K562 (cell line): Measurements from ENCODE around the gene OTUD5. TPM values are rescaled to one million over a fixed set of nuclear protein-coding genes. Genes with fewer than 3 reads are reported as not detected.

Experiments used
- BMI1 ChIP-seq: fragments of 150-350 bp; IDR thresholded peaks from 2 replicates; pipeline ENCODE4 v1.6.1; 2014; ENCODE audit warnings: low read length
- CGGBP1 ChIP-seq: fragments of 250-450 bp; sonication (Bioruptor Pico); IDR thresholded peaks from 2 replicates; pipeline ENCODE4 v1.9.0; 2021; ENCODE audit warnings: mild to moderate bottlenecking
- E2F4 ChIP-seq: sonication (generic); formaldehyde crosslinking; IDR thresholded peaks from 2 replicates; pipeline ENCODE4 v1.8.0; 2022; ENCODE audit warnings: mild to moderate bottlenecking, low read depth, missing genetic modification reagents
- ELK1 ChIP-seq: sonication (generic); formaldehyde crosslinking; IDR thresholded peaks from 2 replicates; pipeline ENCODE4 v1.8.1; 2022; ENCODE audit warnings: missing genetic modification reagents
- ELK3 ChIP-seq: fragments of 450-650 bp; formaldehyde crosslinking; IDR thresholded peaks from 2 replicates; pipeline ENCODE4 v1.4.0; 2020; ENCODE audit warnings: mild to moderate bottlenecking
- IFI16 ChIP-seq: fragments of 250-450 bp; sonication (Bioruptor Pico); IDR thresholded peaks from 2 replicates; pipeline ENCODE4 v2.1.2; 2022; ENCODE audit warnings: mild to moderate bottlenecking, inconsistent platforms
- MAFK ChIP-seq: IDR thresholded peaks from 2 replicates; pipeline ENCODE4 v1.6.1; 2011; ENCODE audit warnings: low read length, improper control_type of control experiment
- MBD2 ChIP-seq: sonication (generic); IDR thresholded peaks from 2 replicates; pipeline ENCODE4 v1.6.1; 2016; ENCODE audit warnings: low read depth, borderline replicate concordance
- SMARCC2 ChIP-seq: fragments of 450-650 bp; IDR thresholded peaks from 2 replicates; pipeline ENCODE4 v1.6.1; 2017; ENCODE audit warnings: antibody characterized with exemption, moderate library complexity, mild to moderate bottlenecking, low read depth
- TBL1XR1 ChIP-seq, 2 experiments: IDR thresholded peaks; 2 replicates each; pipeline ENCODE4 v1.6.1; 2012; ENCODE audit warnings: improper control_type of control experiment in 2 of 2, low read length in 2 of 2, mild to moderate bottlenecking in 1 of 2
- TCF3 ChIP-seq: sonication (generic); formaldehyde crosslinking; IDR thresholded peaks from 2 replicates; pipeline ENCODE4 v1.4.0; 2020; ENCODE audit warnings: mild to moderate bottlenecking, missing genetic modification reagents
- ZBTB40 ChIP-seq, 2 experiments: fragments of 450-650 bp in 1 of 2; sonication (generic) in 1 of 2; formaldehyde crosslinking in 1 of 2; IDR thresholded peaks; 2 replicates each; pipeline versions ENCODE4 v1.7.1 to v1.9.0; 2016 to 2022; ENCODE audit warnings: inconsistent platforms in 1 of 2, mild to moderate bottlenecking in 1 of 2, missing genetic modification reagents in 1 of 2
- ZEB2 ChIP-seq: fragments of 450-650 bp; IDR thresholded peaks from 2 replicates; pipeline ENCODE4 v1.6.1; 2016
- ZNF3 ChIP-seq: fragments of 250-450 bp; sonication (Bioruptor Pico); IDR thresholded peaks from 2 replicates; pipeline ENCODE4 v1.5.0; 2021; ENCODE audit warnings: mild to moderate bottlenecking, moderate library complexity
- ZNF311 ChIP-seq: fragments of 250-450 bp; sonication (Bioruptor Pico); IDR thresholded peaks from 2 replicates; pipeline ENCODE4 v1.4.0; 2020; ENCODE audit warnings: mild to moderate bottlenecking, moderate library complexity
- polyA plus RNA-seq, 8 experiments: library from polyadenylated mRNA; depleted of rRNA in 4 of 8; stranded (reverse) in 5 of 8; unstranded in 3 of 8; fragments of >200 nt; fragmentation: Nextera tagmentation in 2 of 8; fragmentation: Illumina TruSeq in 1 of 8; extraction: Ambion mirVana in 2 of 8; extraction: Trizol in 1 of 8; gene quantifications; 2 replicates each; pipeline versions ENCODE4 v1.2.1 to v1.2.3, GENCODE V29; 2011 to 2014; ENCODE audit warnings: inconsistent platforms in 1 of 8, missing spikeins in 1 of 8
- total RNA-seq, 7 experiments: library from RNA; depleted of rRNA in 6 of 7; stranded (reverse); fragments of >200 nt in 6 of 7; fragmentation: Illumina TruSeq in 2 of 7; extraction: Trizol in 2 of 7; gene quantifications; 2 replicates each; pipeline versions ENCODE4 v1.2.1 to v1.2.3, GENCODE V29; 2011 to 2021; ENCODE audit warnings: low replicate concordance in 1 of 7

The OTUD5 gene
- total and polyA plus RNA-seq, 9 of the 15 experiments (the other 6 are each of a cell fraction or from before 2014, with no cell fraction given) = 3.6 to 102 (median 59.0) TPM

GRCh38 chrX:48957827-48958634 is 624 bp upstream of the OTUD5 start (continued):
- TF ChIP-seq ELK3 (CRISPR knock-in tag) (no peak), ZBTB40 (IDR thresholded peaks at IDR 0.05) (peak; percentile 95), ZBTB40 (CRISPR knock-in tag; IDR thresholded peaks at IDR 0.05) (no peak), ZNF3 (CRISPR knock-in tag) (no peak), E2F4 (CRISPR knock-in tag) (no peak), MBD2 (0 out of 2 replicates have a peak, but pooled peaks have one; percentile 47), ZNF311 (CRISPR knock-in tag) (no peak), TCF3 (CRISPR knock-in tag) (no peak), MAFK (no peak), CGGBP1 (no peak), TBL1XR1 (IDR thresholded peaks at IDR 0.05; ENCODE audit: low read length in 2 of 2) (peak in 1 of 2 experiments; percentile 1; a peak in 1 of 4 replicates), ELK1 (no peak), BMI1 (peak; percentile 72), ZEB2 (no peak), IFI16 (CRISPR knock-in tag) (no peak), SMARCC2 (no peak)
